DMS153 treated with DMSO at 0.1 percent for 48 hours (cell line): ENCODE data around the gene E2F1.
"Not testable (repeated sequence)": the region's sequence is repeated elsewhere in the genome, so short reads cannot be mapped to it uniquely, and the experiment has no call there.

Experiments used
- DNase-seq: peaks from one replicate; lab custom pipeline; 2025; ENCODE audit not compliant: unreplicated experiment; lab: John Stamatoyannopoulos, UW

E2F1 gene

GRCh38 chr20:33645396-33645795, 40.8 kb downstream of the E2F1 start:
- DNase-seq = no peak

- DNase-seq = no peak
These were observed 41.2 kb downstream of the E2F1 start for GRCh38 chr20:33645072-33645358.

GRCh38 chr20:33644313-33645071, 41.7 kb downstream of the E2F1 start:
- no peak for DNase-seq

- DNase-seq = no peak
These were observed 45.9 kb downstream of the E2F1 start for GRCh38 chr20:33640287-33640686.

GRCh38 chr20:33636776-33637175, 49.4 kb downstream of the E2F1 start:
- DNase-seq = no peak

- DNase-seq = no peak
These were observed 50.8 kb downstream of the E2F1 start for GRCh38 chr20:33635341-33635740.

- not testable (repeated sequence) for DNase-seq
These were observed 54.3 kb downstream of the E2F1 start for GRCh38 chr20:33631910-33632309.

- DNase-seq = no peak
These were observed 55.7 kb downstream of the E2F1 start for GRCh38 chr20:33630507-33630906.

GRCh38 chr20:33629979-33630378, 56.2 kb downstream of the E2F1 start:
- no peak for DNase-seq

- no peak for DNase-seq
These were observed 56.7 kb downstream of the E2F1 start for GRCh38 chr20:33629533-33629932.

- DNase-seq = no peak
These were observed 58.5 kb downstream of the E2F1 start for GRCh38 chr20:33627577-33628216.

- no peak for DNase-seq
These were observed 60.0 kb downstream of the E2F1 start for GRCh38 chr20:33626190-33626589.
